UCSD-AML1 (cell line): ENCODE measurements around the gene PLCB1.
A peak's percentile ranks its signal among the peaks of the same experiment; 100 is the strongest.
"Not testable (repeated sequence)": the region's sequence is repeated elsewhere in the genome, so short reads cannot be mapped to it uniquely, and the experiment has no call there.

ENCODE experiments used
- DNase-seq: peaks from one replicate; lab custom pipeline; 2025; ENCODE audit not compliant: unreplicated experiment; lab: John Stamatoyannopoulos, UW

PLCB1 gene

GRCh38 chr20:8155229-8155628, 23.2 kb downstream of the PLCB1 start:
- no peak for DNase-seq

- DNase-seq: peak; percentile 14
These were observed 23.7 kb downstream of the PLCB1 start for GRCh38 chr20:8155812-8156211.

- no peak for DNase-seq
These were observed 24.4 kb downstream of the PLCB1 start for GRCh38 chr20:8156235-8157079.

- not testable (repeated sequence) for DNase-seq
These were observed 27.2 kb downstream of the PLCB1 start for GRCh38 chr20:8159217-8159616.

- DNase-seq: no peak
These were observed 29.4 kb downstream of the PLCB1 start for GRCh38 chr20:8161264-8162071.

GRCh38 chr20:8162610-8163009, 30.5 kb downstream of the PLCB1 start:
- DNase-seq: no peak

GRCh38 chr20:8163543-8163942, 31.5 kb downstream of the PLCB1 start:
- DNase-seq: no peak

GRCh38 chr20:8166730-8167129, 34.7 kb downstream of the PLCB1 start:
- no peak for DNase-seq

GRCh38 chr20:8168785-8169288, 36.8 kb downstream of the PLCB1 start:
- DNase-seq: no peak

GRCh38 chr20:8170921-8171320, 38.9 kb downstream of the PLCB1 start:
- no peak for DNase-seq

GRCh38 chr20:8172191-8172590, 40.1 kb downstream of the PLCB1 start:
- DNase-seq: no peak

- DNase-seq: no peak
These were observed 43.9 kb downstream of the PLCB1 start for GRCh38 chr20:8175741-8176675.

GRCh38 chr20:8183526-8183925, 51.5 kb downstream of the PLCB1 start:
- DNase-seq: no peak

GRCh38 chr20:8187740-8188139, 55.7 kb downstream of the PLCB1 start:
- DNase-seq: no peak

GRCh38 chr20:8190043-8190880, 58.2 kb downstream of the PLCB1 start:
- DNase-seq: no peak

- DNase-seq: no peak
These were observed 62.7 kb downstream of the PLCB1 start for GRCh38 chr20:8194721-8195120.

GRCh38 chr20:8196096-8196495, 64.0 kb downstream of the PLCB1 start:
- DNase-seq: no peak

- DNase-seq: no peak
These were observed 68.2 kb downstream of the PLCB1 start for GRCh38 chr20:8200220-8200619.

- DNase-seq: no peak
These were observed 71.3 kb downstream of the PLCB1 start for GRCh38 chr20:8203366-8203765.

GRCh38 chr20:8205996-8206395, 73.9 kb downstream of the PLCB1 start:
- DNase-seq: no peak
